Spleen (tissue), 11 donors: ENCODE results near the gene HELT. TPM values are rescaled to one million over a fixed set of nuclear protein-coding genes. Genes with fewer than 3 reads are reported as not detected.
"Not testable (repeated sequence)": the region's sequence is repeated elsewhere in the genome, so short reads cannot be mapped to it uniquely, and the experiment has no call there.

Experiments used
- DNase-seq: peaks from one replicate; pipeline ENCODE4 v3.0.0-alpha.2; 2020
- H3K27ac ChIP-seq, 8 donors: fragments of 200-600 bp; sonication (generic) in 7 of 8; 1 replicate in 4 of 8; 2 replicates in 4 of 8; pipeline versions ENCODE4 v1.5.0 to v1.8.0; 2016 to 2021; ENCODE audit warnings: inconsistent platforms in 4 of 8, mild to moderate bottlenecking in 4 of 8, moderate library complexity in 1 of 8
- H3K27me3 ChIP-seq, 7 donors: fragments of 200-600 bp; sonication (generic) in 6 of 7; replicated peaks in 1 of 7; 1 replicate in 4 of 7; 2 replicates in 3 of 7; pipeline versions ENCODE4 v1.5.0 to v1.8.0; 2016 to 2021; ENCODE audit warnings: inconsistent platforms in 3 of 7, mild to moderate bottlenecking in 1 of 7
- H3K36me3 ChIP-seq, 6 donors: fragments of 200-600 bp; sonication (generic) in 5 of 6; 1 replicate in 4 of 6; 2 replicates in 2 of 6; pipeline versions ENCODE4 v1.5.0 to v1.8.0; 2016 to 2021; ENCODE audit warnings: inconsistent platforms in 2 of 6
- H3K4me1 ChIP-seq, 6 donors: fragments of 200-600 bp; sonication (generic) in 5 of 6; 1 replicate in 3 of 6; 2 replicates in 3 of 6; pipeline versions ENCODE4 v1.5.0 to v1.8.0; 2016 to 2021; ENCODE audit warnings: inconsistent platforms in 3 of 6
- H3K4me3 ChIP-seq, 8 donors: fragments of 200-600 bp; sonication (generic) in 7 of 8; 1 replicate in 4 of 8; 2 replicates in 4 of 8; pipeline versions ENCODE4 v1.5.0 to v1.8.0; 2016 to 2021; ENCODE audit warnings: inconsistent platforms in 4 of 8, mild to moderate bottlenecking in 4 of 8, moderate library complexity in 2 of 8
- H3K9me3 ChIP-seq, 8 donors: fragments of 200-600 bp; sonication (generic) in 7 of 8; 1 replicate in 4 of 8; 2 replicates in 4 of 8; pipeline versions ENCODE4 v1.5.0 to v1.8.0; 2016 to 2021; ENCODE audit warnings: inconsistent platforms in 4 of 8
- POLR2A ChIP-seq, 3 donors: fragments of 450-650 bp; IDR thresholded peaks; one replicate each; pipeline ENCODE4 v1.5.1; 2017; ENCODE audit warnings: antibody characterized with exemption in 3 of 3, mild to moderate bottlenecking in 1 of 3
- POLR2AphosphoS5 ChIP-seq, 3 donors: sonication (generic); formaldehyde crosslinking; IDR thresholded peaks; one replicate each; pipeline ENCODE4 v1.5.1; 2017; ENCODE audit warnings: antibody characterized with exemption in 3 of 3
- WGBS, 5 donors: extraction: QIAGEN DNeasy Blood & Tissue Kit in 3 of 5; methylation state at CpG; one replicate each; pipeline versions ENCODE4 v1.1.5 to v1.1.7; 2013 to 2018; 5-methylcytosine and 5-hydroxymethylcytosine counted together
- intact Hi-C: fragments of 100-400 bp; cut with DNase I; formaldehyde crosslinking; loops from one replicate; pipeline ENCODE4 v1.15.0; 2023; ENCODE audit warnings: low total_unique reads
- polyA plus RNA-seq, 3 donors: library from polyadenylated mRNA; stranded (reverse); fragments of 200-250 nt; gene quantifications; one replicate each; pipeline ENCODE4 v1.2.1, GENCODE V29; 2013
- total RNA-seq, 7 donors: library from RNA; depleted of rRNA in 3 of 7; stranded (reverse); fragments of >200 nt in 3 of 7; fragmentation: NEBNext Ultra II Directional in 4 of 7; extraction: Animal tissue kit (Norgen Biotek cat#: 25700) in 4 of 7; gene quantifications; one replicate each; pipeline versions ENCODE4 v1.1.0 to v1.2.1, GENCODE V29; 2016 to 2021
- TF ChIP-seq, protein P1 (sequence below), 11 experiments: fragments of 200-600 bp in 7 of 11; fragments of 450-650 bp in 4 of 11; sonication (generic) in 4 of 11; IDR thresholded peaks in 8 of 11; conservative IDR thresholded peaks in 3 of 11; 1 replicate in 7 of 11; 2 replicates in 4 of 11; pipeline versions ENCODE4 v1.4.0 to v1.8.0; 2016 to 2021; ENCODE audit warnings: antibody characterized with exemption in 11 of 11, inconsistent platforms in 4 of 11, mild to moderate bottlenecking in 1 of 11
- donor health status: healthy with polysubstance abuse.
- donor health status: DM: no; HTN: no; CAD: no; lungs with moderate emphysema.
- donor health status: DM: no; HTN: no; CAD: no.
- donor health status: Bipolar disorder and iron deficiency.
- donor health status: healthy.
- donor health status: DM: no; HTN: no; CAD: no.
- donor health status: DM: yes; HTN: yes; CAD: no.

HELT gene
- total and polyA plus RNA-seq, 10 donors = 0.20 to 0.26 TPM; not detected in 8

DNA sequence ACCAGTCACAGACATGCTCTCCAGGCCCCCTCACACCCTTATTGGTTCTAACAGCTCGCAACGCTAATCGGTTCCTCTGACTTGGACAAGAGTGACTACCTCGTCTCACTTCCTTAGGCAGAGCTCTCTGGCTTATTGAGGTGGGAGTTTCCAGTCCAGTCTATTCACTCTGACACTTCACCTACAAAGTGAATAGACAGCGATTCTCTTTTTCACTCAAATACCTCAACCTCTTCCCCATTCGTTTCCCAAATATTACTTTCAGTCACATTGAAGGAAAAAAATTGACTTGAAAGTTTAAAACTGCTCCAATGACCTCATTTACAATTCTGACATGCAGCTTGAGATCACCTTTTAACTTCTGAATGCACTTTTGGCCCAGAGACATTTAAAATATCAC lies 17.7 kb downstream of the HELT start:
- intact Hi-C loops = no loop called here
- WGBS, 5 donors = 78 to 88% (median 86%) methylated on average over 6 of the region's 6 CpGs
- Histone ChIP-seq H3K9me3 (no peaks in the 10 kb centered on the region), H3K4me3 (no peak overlapping the region), H3K27me3 (peaks cover 0 to 29% (median 0%) of the 10 kb centered on the region in 7 donors), H3K4me1 (peaks cover 0 to 11% (median 7%) of the 10 kb centered on the region in 6 donors), H3K36me3 (no peaks in the 10 kb centered on the region), H3K27ac (no peak overlapping the region)
- TF ChIP-seq, protein P1, sequence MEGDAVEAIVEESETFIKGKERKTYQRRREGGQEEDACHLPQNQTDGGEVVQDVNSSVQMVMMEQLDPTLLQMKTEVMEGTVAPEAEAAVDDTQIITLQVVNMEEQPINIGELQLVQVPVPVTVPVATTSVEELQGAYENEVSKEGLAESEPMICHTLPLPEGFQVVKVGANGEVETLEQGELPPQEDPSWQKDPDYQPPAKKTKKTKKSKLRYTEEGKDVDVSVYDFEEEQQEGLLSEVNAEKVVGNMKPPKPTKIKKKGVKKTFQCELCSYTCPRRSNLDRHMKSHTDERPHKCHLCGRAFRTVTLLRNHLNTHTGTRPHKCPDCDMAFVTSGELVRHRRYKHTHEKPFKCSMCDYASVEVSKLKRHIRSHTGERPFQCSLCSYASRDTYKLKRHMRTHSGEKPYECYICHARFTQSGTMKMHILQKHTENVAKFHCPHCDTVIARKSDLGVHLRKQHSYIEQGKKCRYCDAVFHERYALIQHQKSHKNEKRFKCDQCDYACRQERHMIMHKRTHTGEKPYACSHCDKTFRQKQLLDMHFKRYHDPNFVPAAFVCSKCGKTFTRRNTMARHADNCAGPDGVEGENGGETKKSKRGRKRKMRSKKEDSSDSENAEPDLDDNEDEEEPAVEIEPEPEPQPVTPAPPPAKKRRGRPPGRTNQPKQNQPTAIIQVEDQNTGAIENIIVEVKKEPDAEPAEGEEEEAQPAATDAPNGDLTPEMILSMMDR (IDR thresholded peaks at IDR 0.05 in 8 of 11, conservative IDR thresholded peaks at IDR 0.05 in 3 of 11) = no peak
- no peak for TF ChIP-seq POLR2A (IDR thresholded peaks at IDR 0.05)
- TF ChIP-seq POLR2AphosphoS5 (IDR thresholded peaks at IDR 0.05) = no peak
- no peak for DNase-seq

DNA sequence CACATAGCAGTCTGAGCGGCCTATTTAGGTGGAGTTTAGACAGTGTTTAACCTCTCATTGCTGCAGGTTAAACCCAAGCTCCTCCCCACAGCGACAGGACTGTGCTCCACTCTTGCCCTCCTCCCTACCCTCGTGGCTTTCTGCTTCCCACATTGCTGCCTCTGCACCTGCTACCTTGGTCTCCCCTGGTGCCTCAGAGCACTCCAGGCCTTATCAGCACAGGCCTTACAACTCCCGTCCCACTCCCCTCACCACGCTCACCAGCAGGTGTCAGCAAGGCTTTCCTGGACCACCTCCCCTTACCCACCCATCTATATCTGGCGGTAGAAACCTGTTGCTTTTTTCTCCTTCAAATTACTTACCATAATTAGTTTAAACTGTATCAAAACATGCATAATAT lies 18.6 kb downstream of the HELT start:
- no peak for DNase-seq
- Histone ChIP-seq H3K4me3 (no peak overlapping the region), H3K27ac (no peak overlapping the region), H3K9me3 (no peaks in the 10 kb centered on the region), H3K27me3 (peaks cover 0 to 23% (median 0%) of the 10 kb centered on the region in 7 donors), H3K4me1 (peaks cover 0 to 11% (median 7%) of the 10 kb centered on the region in 6 donors), H3K36me3 (no peaks in the 10 kb centered on the region)
- intact Hi-C loops = no loop called here
- WGBS, 5 donors = 75 to 81% (median 79%) methylated on average over 6 of the region's 6 CpGs
- TF ChIP-seq, protein P1 (IDR thresholded peaks at IDR 0.05 in 8 of 11, conservative IDR thresholded peaks at IDR 0.05 in 3 of 11) = no peak
- TF ChIP-seq POLR2A (IDR thresholded peaks at IDR 0.05) (no peak), POLR2AphosphoS5 (IDR thresholded peaks at IDR 0.05) (no peak)

DNA sequence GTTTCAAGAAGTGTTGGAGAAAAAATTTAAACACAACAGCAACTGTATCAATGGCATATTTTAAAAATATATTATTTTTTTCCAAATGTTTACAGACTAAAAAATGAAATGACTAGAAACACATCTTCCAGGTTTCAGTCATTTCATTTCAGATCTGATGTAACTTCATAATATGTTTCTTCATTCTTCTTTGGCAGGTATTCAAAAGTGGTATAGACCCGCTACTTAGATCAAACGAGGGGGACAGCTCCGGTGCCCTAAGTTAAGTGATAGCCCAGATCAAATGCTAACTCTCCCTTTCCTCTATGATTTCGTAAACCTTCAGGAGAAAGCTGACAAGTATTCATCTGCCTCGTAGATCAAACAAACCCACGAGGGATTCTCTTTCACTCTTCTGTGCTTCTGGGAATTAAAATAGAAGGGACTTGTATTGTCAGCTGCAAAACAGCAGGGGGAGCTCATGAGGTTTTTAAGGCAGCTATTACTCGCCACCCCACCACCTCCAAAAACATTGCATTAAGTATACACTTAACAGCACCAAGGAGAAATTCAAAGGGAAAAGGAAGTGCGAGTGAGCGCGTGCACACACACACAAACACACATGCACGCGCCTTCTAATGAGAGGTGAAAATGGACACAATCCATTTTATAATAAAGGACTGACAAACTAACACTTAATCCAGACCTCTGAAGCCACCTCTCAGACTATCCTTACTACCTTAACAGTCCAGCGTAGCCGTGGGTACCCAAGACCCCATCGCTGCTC lies 21.4 kb downstream of the HELT start:
- H3K27ac ChIP-seq = no peak overlapping the region
- DNase-seq = no peak
- intact Hi-C loops = loop anchor here (5.0 kb wide), 1 partner anchor 93 kb away; no protein-coding TSS in a partner anchor
- peak overlapping the region in 1 of 8 donors; percentile 31 for H3K4me3 ChIP-seq
- peaks cover 0 to 3% (median 0%) of the 10 kb centered on the region in 7 donors for H3K27me3 ChIP-seq
- 11 to 16% (median 15%) methylated on average over 15 of the region's 15 CpGs for WGBS, 5 donors
- H3K9me3 ChIP-seq = no peaks in the 10 kb centered on the region
- no peaks in the 10 kb centered on the region for H3K36me3 ChIP-seq
- peaks cover 0 to 11% (median 7%) of the 10 kb centered on the region in 6 donors for H3K4me1 ChIP-seq
- TF ChIP-seq, protein P1 (IDR thresholded peaks at IDR 0.05 in 8 of 11, conservative IDR thresholded peaks at IDR 0.05 in 3 of 11) = peak; percentile 50 to 89 (median 76)
- TF ChIP-seq POLR2A (IDR thresholded peaks at IDR 0.05) = no peak

DNA sequence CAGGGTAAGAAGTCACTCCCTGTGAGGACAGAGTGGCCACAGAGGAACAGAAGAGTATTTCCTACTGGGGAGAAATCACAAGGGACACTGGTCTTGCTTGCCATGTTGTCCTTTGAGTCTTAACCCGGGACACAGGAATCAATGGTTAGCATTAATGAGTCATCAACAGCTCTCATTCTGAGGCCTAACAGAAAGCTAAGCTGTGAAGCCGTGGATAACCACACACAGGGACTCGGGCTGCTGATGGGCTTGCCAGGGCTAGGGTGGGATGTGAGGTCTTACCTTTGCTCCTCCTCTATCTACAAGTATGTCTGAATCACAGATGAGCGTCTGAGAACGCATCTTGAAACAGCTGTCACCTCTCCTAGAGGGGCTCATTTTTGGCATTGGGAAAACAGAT lies 22.2 kb downstream of the HELT start:
- 69 to 87% (median 79%) methylated on average over 5 of the region's 5 CpGs for WGBS, 5 donors
- intact Hi-C loops = loop anchor here (5.0 kb wide), 1 partner anchor 92 kb away; no protein-coding TSS in a partner anchor
- DNase-seq = no peak
- Histone ChIP-seq H3K4me1 (peaks cover 0 to 11% (median 7%) of the 10 kb centered on the region in 6 donors), H3K27me3 (no peaks in the 10 kb centered on the region), H3K27ac (no peak overlapping the region), H3K4me3 (no peak overlapping the region), H3K36me3 (no peaks in the 10 kb centered on the region), H3K9me3 (no peaks in the 10 kb centered on the region)
- TF ChIP-seq POLR2AphosphoS5 (IDR thresholded peaks at IDR 0.05) (no peak), POLR2A (IDR thresholded peaks at IDR 0.05) (no peak)
- TF ChIP-seq, protein P1 (IDR thresholded peaks at IDR 0.05 in 8 of 11, conservative IDR thresholded peaks at IDR 0.05 in 3 of 11) = no peak

DNA sequence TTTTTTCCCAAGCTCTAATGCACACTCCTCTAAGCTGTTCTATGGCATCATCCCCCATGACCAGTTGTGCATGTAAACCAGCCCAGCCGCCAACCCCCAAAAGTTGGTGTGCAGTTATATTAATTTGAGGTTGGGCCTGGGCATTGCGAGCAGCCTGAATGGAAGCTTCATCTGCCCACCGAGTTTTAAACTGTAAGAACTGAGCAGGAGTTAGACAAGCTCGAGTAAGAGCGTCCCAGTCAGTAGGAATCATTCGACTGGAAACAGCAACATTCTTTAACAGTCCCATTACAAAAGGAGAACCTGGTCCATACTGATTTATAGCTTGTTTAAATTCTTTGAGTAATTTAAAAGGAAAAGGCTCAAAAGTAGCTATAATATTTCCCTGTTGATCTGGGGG lies 32.0 kb downstream of the HELT start:
- H3K4me1 ChIP-seq, H3K9me3 ChIP-seq, H3K27ac ChIP-seq, H3K36me3 ChIP-seq, H3K4me3 ChIP-seq, DNase-seq, intact Hi-C loops: not testable (repeated sequence)
- H3K27me3 ChIP-seq = peaks cover 0 to 25% (median 0%) of the 10 kb centered on the region in 7 donors
- 64 to 77% (median 67%) methylated on average over 6 of the region's 6 CpGs for WGBS, 5 donors

- DNase-seq, H3K9me3 ChIP-seq, H3K4me1 ChIP-seq, H3K4me3 ChIP-seq, intact Hi-C loops, H3K27ac ChIP-seq, H3K36me3 ChIP-seq: not testable (repeated sequence)
- WGBS, 5 donors = 95 to 99% (median 96%) methylated on average over 5 of the region's 5 CpGs
- H3K27me3 ChIP-seq = peaks cover 0 to 25% (median 0%) of the 10 kb centered on the region in 7 donors
Measured at GRCh38 chr4:185051283-185051682, 33.0 kb downstream of the HELT start.
